ENCODE measurements around the gene NUDT19.
"Not testable (repeated sequence)": the region's sequence is repeated elsewhere in the genome, so short reads cannot be mapped to it uniquely, and the experiment has no call there.

NUDT19 gene

DNA sequence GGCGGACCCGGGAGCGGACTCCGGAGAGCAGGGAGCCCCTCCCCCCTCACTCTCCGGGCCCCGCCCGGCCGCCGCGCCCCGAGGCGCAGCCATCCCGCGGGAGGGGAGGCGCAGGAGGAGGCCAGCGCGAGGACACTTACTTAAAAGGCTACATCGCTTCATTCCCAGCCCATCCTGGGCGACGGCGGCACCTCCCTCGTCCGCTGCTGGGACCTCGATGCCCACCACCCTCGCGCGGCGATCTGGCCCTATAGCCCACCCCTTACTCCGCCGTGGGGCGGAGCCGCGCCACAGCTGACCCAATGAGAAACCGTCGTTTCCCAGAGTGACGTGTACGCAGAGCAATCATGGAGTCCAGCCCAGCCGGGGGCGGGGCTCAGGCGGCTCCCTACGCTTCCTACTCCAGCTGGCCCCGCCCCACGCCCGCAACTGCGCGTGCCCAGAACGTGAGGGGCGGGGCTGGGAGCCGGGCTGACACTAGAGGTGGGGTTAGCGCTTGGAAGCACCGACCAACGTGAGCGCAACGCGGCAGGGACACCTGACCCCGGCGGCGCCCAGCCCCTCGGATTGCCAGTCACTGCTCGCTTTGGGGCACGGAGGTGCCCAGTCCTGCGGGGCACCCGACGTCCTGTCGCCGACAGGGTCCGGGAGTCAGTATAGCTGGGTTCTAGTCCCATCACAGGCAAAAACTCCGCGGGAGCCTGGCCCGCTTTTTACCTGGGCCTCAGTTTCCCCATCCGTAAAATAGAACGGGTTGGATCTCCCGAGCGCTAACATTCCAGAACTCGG lies 16.5 kb upstream of the NUDT19 start, which contains the start of gene ANKRD27:
TSS of gene ANKRD27 (minus strand) at position 250 of the 789 bp plus-strand sequence. CDS start 16,165 bp downstream, outside the sequence.
- DNase-seq, result peak; percentile 98

DNA sequence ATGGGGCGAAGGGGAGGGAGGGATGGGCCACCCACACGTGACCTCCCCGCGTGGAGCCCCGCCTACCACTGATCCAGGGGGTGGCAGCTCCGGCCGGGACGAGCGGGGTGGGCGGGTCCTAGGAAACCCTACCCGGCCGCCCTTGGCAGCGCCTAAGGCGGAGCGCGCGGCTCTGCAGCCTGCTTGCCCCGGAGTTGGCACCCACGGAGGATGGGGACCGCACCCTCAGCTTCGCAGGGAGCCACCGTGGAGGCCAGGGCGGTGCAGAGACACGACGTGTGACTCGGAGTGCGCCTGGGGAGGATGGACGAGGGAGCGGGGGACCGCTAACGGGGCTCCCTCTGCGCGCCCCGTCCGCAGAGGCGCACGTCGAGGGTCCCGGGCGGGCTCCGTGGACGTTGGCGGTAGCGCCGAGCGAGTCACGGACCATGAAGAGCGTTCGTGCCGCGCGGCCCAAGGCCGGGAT lies 15.9 kb upstream of the NUDT19 start, which contains the start of gene RGS9BP:
TSS of gene RGS9BP (plus strand) at position 129 of the 466 bp plus-strand sequence. CDS start 416 bp downstream, outside the sequence.
- no peak for DNase-seq

DNA sequence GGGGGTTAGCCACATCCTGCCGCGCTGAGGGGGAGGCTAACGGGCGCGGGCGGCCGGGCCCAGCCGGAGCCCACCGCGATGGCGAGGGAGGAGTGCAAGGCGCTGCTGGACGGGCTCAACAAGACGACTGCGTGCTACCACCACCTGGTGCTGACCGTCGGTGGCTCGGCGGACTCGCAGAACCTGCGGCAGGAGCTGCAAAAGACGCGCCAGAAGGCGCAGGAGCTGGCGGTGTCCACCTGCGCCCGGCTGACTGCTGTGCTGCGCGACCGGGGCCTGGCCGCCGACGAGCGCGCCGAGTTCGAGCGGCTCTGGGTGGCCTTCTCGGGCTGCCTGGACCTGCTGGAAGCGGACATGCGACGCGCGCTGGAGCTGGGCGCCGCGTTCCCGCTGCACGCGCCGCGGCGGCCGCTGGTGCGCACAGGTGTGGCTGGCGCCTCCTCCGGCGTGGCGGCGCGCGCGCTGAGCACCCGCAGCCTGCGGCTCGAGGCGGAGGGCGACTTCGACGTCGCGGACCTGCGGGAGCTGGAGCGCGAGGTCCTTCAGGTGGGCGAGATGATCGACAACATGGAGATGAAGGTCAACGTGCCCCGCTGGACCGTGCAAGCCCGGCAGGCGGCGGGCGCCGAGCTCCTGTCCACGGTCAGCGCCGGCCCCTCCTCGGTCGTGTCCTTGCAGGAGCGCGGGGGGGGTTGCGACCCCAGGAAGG lies 15.3 kb upstream of the NUDT19 start:
- DNase-seq, result peak; percentile 69

DNA sequence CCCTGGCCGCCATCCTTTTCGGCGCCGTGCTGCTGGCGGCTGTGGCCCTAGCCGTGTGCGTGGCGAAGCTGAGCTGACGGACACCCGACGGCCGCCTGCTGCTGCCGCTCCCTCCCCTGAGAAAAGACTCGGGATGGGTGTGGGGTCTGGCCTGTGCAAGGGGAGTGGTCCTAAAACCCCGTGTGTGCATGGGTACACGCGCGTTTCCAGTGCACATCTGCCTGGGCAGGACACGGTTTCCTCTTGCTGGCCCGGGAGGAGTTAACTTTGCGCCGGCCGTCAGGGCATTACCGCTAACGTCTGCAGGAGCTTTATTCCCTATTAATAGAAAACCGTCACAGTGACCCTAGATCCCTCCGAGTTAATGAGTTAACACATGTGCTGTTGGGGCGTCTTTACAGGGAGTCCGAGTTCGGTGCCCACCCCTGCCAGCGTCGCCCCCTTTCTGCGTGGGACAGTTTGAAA lies 14.7 kb upstream of the NUDT19 start:
- DNase-seq, result peak; percentile 33

DNA sequence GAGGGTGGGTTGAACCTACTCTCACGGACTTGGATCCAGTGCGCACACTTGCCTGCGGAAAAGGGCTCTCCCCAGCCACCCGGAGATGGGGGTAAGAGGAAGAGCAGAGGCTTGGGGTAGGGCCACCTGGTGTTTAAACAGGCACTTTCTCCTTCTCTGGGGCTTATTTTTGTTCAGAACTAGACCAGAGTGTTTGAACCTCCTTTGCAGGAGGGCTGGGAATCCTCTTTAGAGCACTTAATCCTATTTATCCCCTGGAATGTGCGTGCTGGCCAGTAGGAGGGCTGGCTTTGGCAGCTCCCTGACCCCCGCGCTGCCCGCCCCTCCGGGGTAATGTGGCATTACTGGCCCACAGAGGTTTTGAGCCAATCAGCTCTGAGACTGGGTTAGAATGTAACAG lies 14.0 kb upstream of the NUDT19 start:
- DNase-seq, result peak; percentile 52

DNA sequence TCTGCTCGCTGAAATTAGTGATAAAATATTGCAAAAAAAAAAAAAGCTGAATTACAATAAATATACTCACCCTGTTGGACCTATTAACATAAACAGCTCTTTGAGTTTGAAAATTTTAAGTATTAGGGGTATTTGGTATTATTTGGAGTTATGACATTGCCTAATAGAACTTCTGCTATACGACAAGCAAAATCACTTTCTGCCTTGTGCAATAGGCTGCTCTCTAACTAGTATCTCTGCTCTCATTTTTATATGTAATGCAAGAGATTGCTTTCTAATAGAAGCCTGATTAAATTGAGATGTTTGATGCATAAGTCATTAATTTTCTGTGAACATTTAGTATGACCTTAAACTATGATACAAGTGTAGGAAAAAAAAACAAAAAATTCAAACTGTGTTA lies 10.6 kb upstream of the NUDT19 start:
- no peak for DNase-seq

DNA sequence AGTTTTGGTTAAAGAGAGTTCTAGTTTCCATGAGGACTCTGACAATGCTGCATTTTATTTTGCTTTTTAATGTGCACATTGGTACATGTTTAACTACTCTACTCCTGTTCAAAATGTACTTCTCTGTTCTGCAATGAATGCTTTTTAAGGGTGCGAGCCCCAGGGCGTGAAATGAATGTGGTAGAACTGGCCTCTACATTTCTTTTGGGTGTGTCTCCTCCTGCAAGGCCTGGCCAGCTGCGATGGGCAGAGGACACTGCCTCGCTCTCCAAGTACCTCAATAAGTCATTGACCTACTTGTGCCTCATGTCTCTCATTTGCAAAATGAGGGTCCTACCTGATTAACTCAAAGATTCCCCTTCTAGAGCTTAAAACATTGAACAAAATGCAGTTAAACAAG lies 9.3 kb upstream of the NUDT19 start:
- no peak for DNase-seq

DNA sequence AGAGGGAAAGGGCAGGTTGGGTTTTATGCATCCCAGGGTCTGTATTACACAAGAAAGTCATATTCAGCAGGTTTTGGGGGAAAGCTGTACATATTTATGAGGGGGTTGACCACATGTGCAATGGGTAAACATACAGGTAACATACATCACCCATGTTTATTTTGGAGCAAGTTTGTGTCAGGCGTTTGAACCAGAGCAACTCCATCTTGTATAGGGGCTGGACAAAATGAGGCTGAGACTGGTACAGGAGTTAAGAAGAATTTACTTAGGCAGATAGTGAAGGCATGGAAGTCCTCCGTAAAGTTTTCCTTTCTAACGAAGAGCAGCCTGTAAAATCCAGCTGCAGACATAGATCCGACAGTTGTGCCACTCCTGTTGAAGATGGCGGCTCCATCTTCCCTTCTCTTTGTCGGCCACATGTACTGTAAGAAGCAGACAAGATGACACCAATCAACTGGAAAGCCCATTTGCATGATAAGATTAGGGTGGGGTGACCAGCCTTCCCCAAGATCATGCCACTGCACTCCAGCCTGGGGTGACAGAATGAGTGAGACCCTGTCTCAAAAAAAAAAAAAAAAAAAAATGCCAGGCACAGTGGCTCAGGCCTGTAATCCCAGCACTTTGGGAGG lies 4.7 kb upstream of the NUDT19 start:
- no peak for DNase-seq

DNA sequence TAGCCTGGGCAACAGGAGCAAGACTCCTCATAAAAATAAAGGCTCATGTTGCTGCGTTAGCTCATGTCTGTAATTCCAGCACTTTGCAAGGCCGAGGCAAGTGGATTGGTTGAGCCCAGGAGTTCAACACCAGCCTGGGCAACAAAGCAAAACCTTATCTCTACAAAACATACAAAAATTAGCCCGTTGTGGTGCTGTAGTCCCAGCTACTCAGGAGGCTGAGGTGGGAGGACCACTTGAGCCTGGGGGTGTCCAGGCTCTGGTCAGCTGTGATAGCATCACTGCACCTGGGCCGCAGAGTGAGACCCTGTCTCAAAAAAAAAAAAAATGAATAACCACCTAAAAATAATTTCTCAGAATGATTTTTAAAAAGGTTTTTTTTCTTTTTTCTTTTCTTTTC lies 3.9 kb upstream of the NUDT19 start:
- no peak for DNase-seq

DNA sequence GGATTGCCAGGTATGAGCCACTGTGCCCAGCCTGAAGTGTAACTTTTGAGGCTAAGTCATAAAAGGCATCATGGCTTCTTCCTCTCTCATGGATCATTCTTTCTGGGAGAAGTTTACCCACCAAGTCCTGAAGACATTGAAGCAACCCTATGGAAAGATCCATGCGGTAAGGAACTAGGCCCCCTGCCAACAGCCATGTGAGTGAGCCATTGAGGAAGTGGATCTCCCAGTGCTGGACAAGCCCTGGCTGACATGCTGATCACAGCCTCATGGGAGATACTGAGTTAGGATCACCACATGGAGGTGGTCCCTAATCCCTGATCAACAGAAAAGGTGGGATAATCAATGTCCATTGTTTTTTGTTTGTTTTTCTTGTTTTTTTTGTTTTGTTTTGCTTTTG lies 3.3 kb upstream of the NUDT19 start:
- DNase-seq, result no peak

DNA sequence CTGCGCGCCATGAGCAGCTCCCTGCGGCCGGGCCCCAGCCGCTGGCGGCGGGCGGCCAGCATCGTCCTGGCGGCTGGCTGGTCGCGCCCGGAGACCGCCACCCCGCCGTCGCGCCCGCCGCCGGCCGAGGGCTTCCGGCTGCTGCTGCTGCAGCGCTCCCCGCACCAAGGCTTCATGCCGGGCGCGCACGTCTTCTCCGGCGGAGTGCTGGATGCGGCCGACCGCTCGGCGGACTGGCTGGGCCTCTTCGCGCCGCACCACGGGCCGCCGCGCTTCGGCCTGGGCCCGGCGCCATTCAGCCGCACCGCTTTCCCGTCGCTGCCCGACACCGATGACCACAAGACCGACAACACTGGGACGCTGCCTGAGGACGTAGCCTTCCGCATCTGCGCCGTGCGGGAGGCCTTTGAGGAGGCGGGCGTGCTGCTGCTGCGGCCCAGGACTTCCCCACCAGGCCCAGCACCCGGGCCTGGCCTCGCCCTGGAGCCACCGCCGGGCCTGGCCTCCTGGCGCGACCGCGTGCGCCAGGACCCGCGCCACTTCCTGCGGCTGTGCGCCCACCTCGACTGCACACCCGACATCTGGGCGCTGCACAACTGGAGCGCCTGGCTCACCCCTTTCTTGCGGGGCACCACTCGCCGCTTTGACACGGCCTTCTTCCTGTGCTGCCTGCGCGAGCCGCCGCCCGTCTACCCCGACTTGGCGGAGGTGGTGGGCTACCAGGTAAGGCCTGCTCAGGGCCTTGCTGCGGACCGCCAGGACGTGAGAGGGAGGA lies 518 bp downstream of the NUDT19 start:
- DNase-seq, result peak; percentile 93

DNA sequence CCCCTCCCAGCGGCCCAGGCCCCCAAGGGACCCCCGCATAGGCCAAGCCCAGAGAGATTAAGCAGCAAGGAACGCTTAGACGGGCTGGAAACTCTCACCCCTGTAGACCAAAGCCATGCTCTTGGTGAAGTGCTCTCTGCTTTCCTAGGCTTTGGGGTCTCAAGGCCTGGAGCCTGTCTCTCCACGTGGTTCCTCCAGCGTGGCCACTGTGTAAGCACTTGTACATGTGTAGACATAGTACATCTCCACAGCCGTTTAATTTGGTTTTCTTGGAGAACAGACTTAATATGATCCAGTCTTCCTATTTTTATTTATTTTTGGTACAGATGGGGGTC lies 1.1 kb downstream of the NUDT19 start:
- no peak for DNase-seq

DNA sequence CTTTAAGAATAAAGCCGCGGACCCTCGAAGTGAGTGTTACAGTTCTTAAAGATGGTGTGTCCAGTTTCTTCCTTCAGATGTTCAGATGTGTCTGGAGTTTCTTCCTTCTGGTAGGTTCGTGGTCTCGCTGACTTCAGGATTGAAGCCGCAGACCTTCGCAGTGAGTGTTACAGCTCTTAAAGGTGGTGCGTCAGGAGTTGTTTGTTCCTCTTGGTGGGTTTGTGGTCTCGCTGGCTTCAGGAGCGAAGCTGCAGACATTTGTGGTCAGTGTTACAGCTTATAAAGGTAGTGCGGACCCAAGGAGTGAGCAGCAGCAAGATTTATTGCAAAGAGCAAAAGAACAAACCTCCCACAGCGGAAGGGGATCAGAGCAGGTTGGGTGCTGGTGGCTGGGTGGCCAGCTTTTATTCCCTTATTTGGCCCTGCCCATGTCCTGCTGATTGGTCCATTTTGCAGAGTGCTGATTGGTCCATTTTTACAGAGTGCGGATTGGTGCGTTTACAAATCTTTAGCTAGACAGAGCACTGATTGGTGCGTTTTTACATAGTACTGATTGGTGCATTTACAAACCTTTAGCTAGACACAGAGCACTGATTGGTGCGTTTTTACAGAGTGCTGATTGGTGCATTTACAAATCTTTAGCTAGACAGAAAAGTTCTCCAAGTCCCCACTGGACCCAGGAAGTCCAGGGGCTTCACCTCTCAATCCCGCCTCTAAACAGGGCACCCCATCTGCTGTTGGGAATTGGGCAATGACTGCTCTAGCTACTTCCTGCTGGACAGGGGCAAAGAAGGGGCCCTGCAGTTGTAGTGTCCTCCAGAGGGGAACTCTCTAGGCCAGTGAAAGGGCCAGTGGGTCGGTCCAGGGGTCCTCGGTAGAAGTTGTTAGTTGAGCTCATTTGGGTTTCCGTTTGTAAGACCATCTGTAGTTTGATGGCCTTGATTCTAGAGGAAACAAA lies 1.8 kb downstream of the NUDT19 start:
- DNase-seq, result not testable (repeated sequence)

DNA sequence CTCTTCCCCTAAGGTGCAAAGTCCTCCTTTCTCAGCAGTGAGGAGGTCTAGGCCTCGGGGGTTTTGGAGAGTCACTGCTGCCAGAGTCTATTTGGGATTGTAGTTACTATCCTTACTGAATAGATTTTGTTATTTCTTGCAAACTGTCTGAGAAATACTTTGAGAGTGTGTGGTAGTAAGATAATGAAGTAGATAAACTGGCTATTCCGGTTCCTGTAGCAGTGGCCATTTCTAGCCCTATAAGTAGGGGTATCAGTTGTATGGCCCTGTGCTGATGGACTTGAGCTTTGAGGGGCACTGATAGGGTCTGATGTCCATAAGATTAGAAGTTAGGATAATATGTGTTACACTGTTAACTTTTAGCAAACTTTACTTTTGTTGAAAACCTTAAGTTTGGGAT lies 2.7 kb downstream of the NUDT19 start:
- DNase-seq, result not testable (repeated sequence)

DNA sequence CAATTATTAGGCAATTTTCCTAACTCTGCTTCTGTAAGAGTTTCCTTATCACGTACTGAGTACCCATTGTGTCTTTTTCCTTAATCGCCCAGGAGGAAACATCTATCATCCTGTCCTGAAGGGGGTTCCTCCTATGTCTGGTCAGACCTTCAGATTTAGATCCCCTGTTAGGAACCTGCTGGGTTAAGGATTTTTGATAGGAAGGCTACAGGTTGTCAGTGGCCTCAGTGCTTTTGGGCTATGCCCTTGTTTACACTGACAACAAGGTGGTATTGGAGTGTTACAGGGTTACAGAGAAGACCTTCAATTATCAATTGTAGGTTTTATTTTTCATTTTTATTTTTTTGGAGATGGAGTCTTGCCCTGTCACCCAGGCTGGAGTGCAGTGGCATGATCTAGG lies 3.2 kb downstream of the NUDT19 start:
- DNase-seq, result not testable (repeated sequence)

DNA sequence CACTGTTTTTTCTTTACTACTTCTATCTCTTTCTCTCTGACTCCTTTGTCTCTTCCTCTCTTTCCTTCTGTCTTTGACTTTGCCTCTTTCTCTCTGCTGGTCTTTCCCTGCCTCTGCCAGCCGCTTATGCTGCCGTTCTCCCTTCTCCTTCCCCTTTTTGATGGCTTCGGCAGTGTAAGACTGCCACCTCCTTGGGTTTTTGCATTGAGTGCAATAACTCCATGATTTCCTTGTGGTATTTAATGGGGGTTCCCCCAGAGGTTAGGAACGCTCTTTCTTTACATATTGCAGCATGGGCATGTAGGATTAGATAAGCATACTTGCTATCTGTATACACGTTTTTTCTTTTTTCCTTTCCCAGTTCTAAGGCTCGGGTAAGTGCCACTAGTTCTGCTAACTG lies 3.9 kb downstream of the NUDT19 start:
- DNase-seq, result not testable (repeated sequence)

DNA sequence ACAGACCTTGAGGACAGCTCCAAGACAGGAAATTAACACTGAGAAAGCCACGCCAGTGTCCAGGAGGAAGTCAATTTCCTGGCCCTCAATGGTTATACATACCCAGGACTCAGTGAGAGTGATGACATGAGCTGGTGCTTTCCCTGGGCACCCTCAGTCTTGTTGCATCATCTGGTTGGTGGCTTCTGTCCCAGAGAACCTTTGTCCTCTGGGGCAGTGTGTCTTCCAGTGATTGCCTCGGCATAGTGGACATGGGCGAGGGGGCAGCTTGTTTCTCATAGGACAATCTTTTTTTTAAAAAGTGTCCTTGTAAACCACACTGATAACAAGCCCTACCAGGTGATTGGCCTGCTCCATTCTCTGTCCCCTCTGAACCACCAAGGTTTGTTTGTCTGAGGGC lies 5.2 kb downstream of the NUDT19 start:
- DNase-seq, result not testable (repeated sequence)

DNA sequence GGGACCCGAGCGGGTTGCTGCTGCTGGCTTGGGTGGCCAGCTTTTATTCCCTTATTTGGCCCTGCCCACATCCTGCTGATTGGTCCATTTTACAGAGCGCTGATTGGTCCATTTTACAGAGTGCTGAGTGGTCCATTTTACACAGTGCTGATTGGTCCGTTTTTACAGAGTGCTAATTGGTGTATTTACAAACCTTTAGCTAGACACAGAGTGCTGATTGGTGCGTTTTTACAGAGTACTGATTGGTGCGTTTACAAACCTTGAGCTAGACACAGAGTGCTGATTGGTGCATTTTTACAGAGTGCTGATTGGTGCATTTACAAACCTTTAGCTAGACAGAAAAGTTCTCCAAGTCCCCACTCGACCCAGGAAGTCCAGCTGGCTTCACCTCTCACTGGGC lies 8.5 kb downstream of the NUDT19 start:
- DNase-seq, result not testable (repeated sequence)

DNA sequence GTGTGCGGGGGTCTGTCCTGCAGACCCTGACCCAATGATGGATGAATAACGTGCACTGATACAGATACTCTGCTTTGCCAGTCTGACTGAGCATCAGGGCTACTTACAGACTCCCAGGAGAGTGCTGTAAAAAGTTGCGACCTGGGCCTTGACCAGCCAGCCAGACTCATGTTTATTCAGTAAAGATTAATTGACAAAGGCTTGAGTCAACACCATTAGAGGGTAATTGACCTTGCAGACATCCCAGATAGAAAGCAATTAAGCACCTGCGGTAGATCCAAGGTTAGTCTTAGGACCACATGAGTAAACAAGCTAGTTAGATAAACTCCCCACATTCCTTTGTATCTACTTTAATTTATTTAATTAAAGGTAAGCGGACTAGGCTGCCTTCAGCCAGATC lies 10.4 kb downstream of the NUDT19 start:
- no peak for DNase-seq

DNA sequence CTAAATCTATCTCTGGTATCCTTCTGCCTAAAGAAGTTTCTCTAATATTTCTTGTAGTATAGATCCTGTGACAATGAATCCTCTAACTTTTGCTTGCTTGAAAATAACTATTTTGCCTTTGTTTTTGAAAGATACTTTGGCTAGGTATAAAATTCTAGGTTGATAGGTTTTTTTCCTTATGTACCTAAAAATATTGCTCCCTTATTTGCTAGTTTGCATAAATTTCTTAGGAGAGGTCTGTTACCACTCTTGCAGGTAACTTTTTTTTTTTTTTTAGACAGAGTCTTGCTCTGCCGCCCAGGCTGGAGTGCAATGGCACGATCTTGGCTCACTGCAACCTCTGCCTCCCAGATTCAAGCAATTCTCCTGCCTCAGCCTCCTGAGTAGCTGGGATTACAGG lies 12.4 kb downstream of the NUDT19 start:
- not testable (repeated sequence) for DNase-seq

DNA sequence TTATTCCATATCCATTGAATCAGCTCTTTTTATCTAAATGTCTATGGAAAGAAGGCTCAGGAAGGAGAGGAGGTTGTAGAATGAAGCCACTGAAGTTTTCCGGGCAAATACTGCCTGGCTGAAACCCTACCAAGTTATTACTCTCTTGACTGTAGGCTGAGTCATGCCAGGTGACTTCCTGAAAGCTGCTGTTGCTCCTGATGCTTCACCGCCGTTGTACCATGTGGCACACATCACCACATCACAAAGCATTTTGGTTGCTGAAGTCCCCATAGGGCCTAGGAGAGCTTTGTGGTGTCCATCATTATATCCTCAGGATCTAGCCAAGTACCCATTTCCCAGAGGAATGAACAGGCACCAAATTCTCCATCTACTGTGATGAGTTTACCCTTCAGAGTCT lies 16.8 kb downstream of the NUDT19 start:
- no peak for DNase-seq

All from right kidney (tissue), 1 donor.